Muscle layer of duodenum (tissue), 2 donors: ENCODE data around the gene FBXW10B.
"Not testable (repeated sequence)": the region's sequence is repeated elsewhere in the genome, so short reads cannot be mapped to it uniquely, and the experiment has no call there.

ENCODE experiments used
- H3K27ac ChIP-seq: one replicate; pipeline ENCODE4 v1.7.0; 2013; ENCODE audit warnings: mild to moderate bottlenecking, low read length
- H3K27me3 ChIP-seq: one replicate; pipeline ENCODE4 v1.7.0; 2013; ENCODE audit warnings: low read depth, mild to moderate bottlenecking, control low read depth, low read length
- H3K36me3 ChIP-seq, 2 donors: one replicate each; pipeline ENCODE4 v1.7.0; 2013; ENCODE audit warnings: low read length in 2 of 2, control low read depth in 1 of 2, mild to moderate bottlenecking in 1 of 2; ENCODE audit not compliant: insufficient read depth in 2 of 2, control insufficient read depth in 1 of 2
- H3K4me1 ChIP-seq, 2 donors: one replicate each; pipeline ENCODE4 v1.7.0; 2013; ENCODE audit warnings: low read length in 2 of 2, mild to moderate bottlenecking in 2 of 2, control low read depth in 1 of 2, moderate library complexity in 1 of 2; ENCODE audit not compliant: insufficient read depth in 2 of 2, control insufficient read depth in 1 of 2
- H3K4me3 ChIP-seq, 2 donors: one replicate each; pipeline ENCODE4 v1.7.0; 2013; ENCODE audit warnings: low read length in 2 of 2, low read depth in 1 of 2, mild to moderate bottlenecking in 1 of 2
- H3K9me3 ChIP-seq, 2 donors: one replicate each; pipeline ENCODE4 v1.7.0; 2013; ENCODE audit warnings: low read length in 2 of 2, control low read depth in 1 of 2, mild to moderate bottlenecking in 1 of 2; ENCODE audit not compliant: control insufficient read depth in 1 of 2
- donor health status: healthy.

FBXW10B gene

GRCh38 chr17:15629991-15630390, 10.5 kb upstream of the FBXW10B start:
- not testable (repeated sequence) for H3K27ac ChIP-seq, H3K36me3 ChIP-seq, H3K4me3 ChIP-seq, H3K4me1 ChIP-seq, H3K9me3 ChIP-seq, H3K27me3 ChIP-seq

GRCh38 chr17:15623661-15624209, 4.2 kb upstream of the FBXW10B start:
- not testable (repeated sequence) for H3K9me3 ChIP-seq, H3K27ac ChIP-seq, H3K36me3 ChIP-seq, H3K4me1 ChIP-seq, H3K27me3 ChIP-seq, H3K4me3 ChIP-seq

DNA sequence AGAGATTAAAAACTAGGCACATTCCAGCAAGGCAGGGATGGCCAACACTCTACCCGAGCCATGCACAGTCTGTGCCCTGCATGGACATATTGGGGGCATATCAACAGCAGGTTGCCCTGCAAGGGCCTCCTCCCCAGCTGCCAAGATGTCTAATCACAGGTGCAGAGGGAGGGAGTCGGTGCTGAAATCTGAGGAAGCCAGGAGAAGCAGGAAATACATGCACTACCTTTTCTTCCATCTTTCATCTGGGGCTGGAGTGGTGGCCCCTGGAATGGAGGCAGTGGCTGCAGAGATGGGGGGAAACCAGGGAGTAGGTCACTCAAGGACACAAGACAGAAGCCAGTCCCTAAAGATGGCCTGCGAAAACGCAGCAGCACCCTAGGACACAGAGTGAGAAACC, 3.8 kb upstream of the FBXW10B start:
- not testable (repeated sequence) for H3K9me3 ChIP-seq, H3K36me3 ChIP-seq, H3K4me3 ChIP-seq, H3K27me3 ChIP-seq, H3K4me1 ChIP-seq, H3K27ac ChIP-seq

GRCh38 chr17:15622124-15622523, 2.6 kb upstream of the FBXW10B start:
- not testable (repeated sequence) for H3K36me3 ChIP-seq, H3K27me3 ChIP-seq, H3K9me3 ChIP-seq, H3K27ac ChIP-seq, H3K4me3 ChIP-seq, H3K4me1 ChIP-seq

GRCh38 chr17:15616828-15617227, 2.7 kb downstream of the FBXW10B start:
- H3K9me3 ChIP-seq, H3K27ac ChIP-seq, H3K36me3 ChIP-seq, H3K4me3 ChIP-seq, H3K27me3 ChIP-seq, H3K4me1 ChIP-seq: not testable (repeated sequence)

DNA sequence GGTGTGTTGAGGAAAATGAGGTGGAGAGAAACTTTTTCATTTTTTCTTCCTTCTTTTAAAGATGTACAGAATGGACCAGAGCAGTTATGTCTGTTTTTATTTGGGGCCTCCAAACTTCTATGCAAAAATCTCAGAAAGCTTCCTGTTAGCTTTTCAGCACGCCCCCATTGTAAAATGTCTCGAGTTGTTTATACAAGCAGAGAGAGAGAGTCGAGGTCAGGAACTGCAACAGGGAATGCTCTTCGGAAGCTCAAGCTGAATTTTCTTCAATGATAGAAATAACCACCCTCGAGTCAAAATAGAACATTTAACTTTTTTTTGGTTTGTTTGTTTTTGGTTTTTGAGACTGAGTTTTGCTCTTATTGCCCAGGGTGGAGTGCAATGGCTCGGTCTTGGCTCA, 3.7 kb downstream of the FBXW10B start:
- not testable (repeated sequence) for H3K9me3 ChIP-seq, H3K4me1 ChIP-seq, H3K36me3 ChIP-seq, H3K27ac ChIP-seq, H3K27me3 ChIP-seq, H3K4me3 ChIP-seq

GRCh38 chr17:15613111-15613510, 6.4 kb downstream of the FBXW10B start:
- H3K27ac ChIP-seq, H3K27me3 ChIP-seq, H3K9me3 ChIP-seq, H3K4me3 ChIP-seq, H3K36me3 ChIP-seq, H3K4me1 ChIP-seq: not testable (repeated sequence)

GRCh38 chr17:15592960-15593359, 26.5 kb downstream of the FBXW10B start:
- not testable (repeated sequence) for H3K4me1 ChIP-seq, H3K4me3 ChIP-seq, H3K27me3 ChIP-seq, H3K27ac ChIP-seq, H3K36me3 ChIP-seq, H3K9me3 ChIP-seq

DNA sequence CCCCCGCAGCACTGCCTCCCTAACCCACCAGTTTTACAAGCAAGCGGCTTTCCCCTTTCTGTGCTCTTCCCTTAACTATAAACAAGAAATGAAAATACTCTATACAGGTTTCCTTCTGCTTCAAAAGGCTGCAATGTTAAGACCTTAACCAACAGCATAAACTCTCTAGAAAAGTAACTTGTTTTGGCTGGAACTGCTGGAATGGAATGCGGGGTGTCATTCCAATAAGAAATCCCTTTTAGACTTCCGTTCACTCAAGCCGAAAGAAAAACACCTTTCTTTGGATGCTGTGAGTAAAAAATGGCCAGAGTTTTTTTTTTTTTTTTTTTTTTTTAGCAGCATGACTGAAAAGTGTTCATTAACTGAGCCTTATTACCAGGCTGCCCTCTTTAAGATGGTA, 27.5 kb downstream of the FBXW10B start:
- not testable (repeated sequence) for H3K4me1 ChIP-seq, H3K4me3 ChIP-seq, H3K27me3 ChIP-seq, H3K36me3 ChIP-seq, H3K27ac ChIP-seq, H3K9me3 ChIP-seq

- H3K27me3 ChIP-seq, H3K27ac ChIP-seq, H3K4me1 ChIP-seq, H3K9me3 ChIP-seq, H3K4me3 ChIP-seq, H3K36me3 ChIP-seq: not testable (repeated sequence)
Observed at GRCh38 chr17:15590844-15591243, 28.7 kb downstream of the FBXW10B start.

- not testable (repeated sequence) for H3K4me3 ChIP-seq, H3K27me3 ChIP-seq, H3K4me1 ChIP-seq, H3K9me3 ChIP-seq, H3K27ac ChIP-seq, H3K36me3 ChIP-seq
Observed at GRCh38 chr17:15589544-15590536, 29.7 kb downstream of the FBXW10B start.

DNA sequence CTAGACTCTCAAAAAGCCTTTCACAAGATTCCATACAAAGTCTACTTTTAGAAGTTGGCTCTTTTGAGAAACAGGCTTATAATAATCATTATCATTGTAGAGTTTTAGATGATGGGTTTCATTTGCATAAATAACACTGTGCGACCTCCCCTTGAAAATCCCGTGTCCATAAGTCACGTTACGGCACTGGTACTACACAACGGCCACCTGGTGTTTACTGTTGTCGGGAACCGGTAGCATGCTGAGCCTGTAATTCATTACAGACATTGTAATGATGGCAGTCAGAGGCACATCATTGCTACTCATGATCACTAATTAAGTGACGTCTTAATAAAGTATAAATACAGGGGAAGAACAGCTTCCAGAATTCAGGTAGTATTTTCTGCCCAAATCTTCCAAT, 31.5 kb downstream of the FBXW10B start:
- H3K4me3 ChIP-seq, H3K4me1 ChIP-seq, H3K36me3 ChIP-seq, H3K27me3 ChIP-seq, H3K9me3 ChIP-seq, H3K27ac ChIP-seq: not testable (repeated sequence)
